ENCODE results near the gene NR0B1.

Gene NR0B1

DNA sequence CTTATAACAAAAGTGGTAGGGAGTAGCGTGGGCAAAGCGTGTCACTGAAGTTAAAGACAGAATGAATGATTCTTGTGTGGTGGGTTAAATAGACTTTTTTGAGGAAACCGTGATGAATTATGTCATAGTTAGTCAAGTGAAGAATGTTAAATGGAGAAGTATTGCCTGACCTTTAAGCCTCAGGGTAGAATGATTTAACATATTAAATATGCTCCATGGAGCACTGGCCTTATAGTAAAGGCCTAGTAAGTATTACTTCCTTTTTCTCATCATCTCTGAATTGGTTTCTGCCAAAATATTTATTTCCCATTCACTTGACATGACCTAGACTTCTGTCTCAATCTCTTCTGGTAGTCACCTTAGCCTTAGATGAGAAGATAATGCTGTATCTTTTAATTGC, 38.6 kb downstream of the NR0B1 start:
- DNase-seq (ENCODE audit: low spot score) = no peak

DNA sequence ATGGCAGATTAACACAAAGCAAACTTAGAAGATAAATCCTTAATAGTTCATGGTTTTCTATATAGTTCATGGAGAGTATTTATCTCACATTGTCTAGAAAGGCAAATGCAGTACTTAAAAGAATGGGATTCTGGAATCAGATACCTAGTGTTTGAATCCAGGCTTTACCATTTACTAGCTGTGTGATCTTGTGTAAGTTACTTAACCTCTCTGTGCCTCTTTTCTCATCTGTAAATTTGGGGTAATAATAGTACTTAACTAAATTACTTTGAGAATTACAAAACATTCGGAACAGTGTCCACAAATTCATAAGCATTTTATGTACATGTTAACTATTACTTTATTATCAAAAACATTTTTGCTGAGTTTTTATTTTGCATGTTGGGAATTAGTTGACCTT, 46.4 kb downstream of the NR0B1 start:
- DNase-seq (ENCODE audit: low spot score) = no peak

DNA sequence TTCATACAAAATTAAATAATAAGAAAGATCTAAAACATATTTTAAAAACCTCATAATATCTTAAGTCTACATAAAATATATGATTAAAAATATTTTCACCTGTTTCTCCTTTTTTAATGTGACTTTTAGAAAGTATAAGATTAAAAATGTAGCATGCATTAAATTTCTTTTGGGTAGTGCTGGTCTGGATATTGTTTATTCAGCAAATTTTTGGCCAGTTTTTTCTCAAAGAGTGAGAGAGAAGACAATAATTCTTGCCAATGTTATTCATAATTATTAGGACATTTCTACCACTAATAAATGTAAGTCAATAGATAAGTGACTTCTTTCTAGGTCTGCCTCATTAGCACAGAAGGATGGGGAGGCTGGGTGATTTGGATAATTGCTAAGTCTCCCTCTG, 48.2 kb downstream of the NR0B1 start:
- no peak for DNase-seq (ENCODE audit: low spot score)

DNA sequence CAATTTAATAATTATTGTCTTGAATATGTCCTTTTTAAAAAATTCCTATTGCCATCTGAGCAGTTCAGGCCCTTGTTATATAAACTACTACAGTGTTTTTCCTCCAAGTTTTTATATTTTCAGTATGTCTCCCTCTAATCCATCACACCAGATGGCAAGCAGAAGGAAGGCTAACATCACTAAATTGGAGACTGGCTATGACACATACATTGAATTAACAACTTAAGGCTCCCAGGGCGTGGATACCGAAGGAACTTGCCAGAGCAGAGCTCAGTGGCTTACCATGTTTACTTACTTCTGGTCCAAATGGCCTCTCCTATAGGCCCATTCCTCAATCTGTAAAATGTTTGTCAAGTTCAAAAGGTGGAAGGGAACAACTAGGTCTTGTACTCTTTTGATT, 49.3 kb downstream of the NR0B1 start:
- no peak for DNase-seq (ENCODE audit: low spot score)

Measured in putamen (tissue), 1 donor.